Lower leg skin (tissue), 3 donors: ENCODE measurements around the gene VRK1.

ENCODE experiments used
- POLR2A ChIP-seq, 2 donors: fragments of 450-650 bp; IDR thresholded peaks; one replicate each; pipeline ENCODE4 v1.6.1; 2016 to 2017; ENCODE audit warnings: antibody characterized with exemption in 2 of 2, mild to moderate bottlenecking in 1 of 2, moderate library complexity in 1 of 2
- TF ChIP-seq, protein P1 (sequence below), 3 donors: fragments of 450-650 bp; IDR thresholded peaks; one replicate each; pipeline ENCODE4 v1.5.1; 2016; ENCODE audit warnings: antibody characterized with exemption in 3 of 3, mild to moderate bottlenecking in 3 of 3, moderate library complexity in 2 of 3

DNA sequence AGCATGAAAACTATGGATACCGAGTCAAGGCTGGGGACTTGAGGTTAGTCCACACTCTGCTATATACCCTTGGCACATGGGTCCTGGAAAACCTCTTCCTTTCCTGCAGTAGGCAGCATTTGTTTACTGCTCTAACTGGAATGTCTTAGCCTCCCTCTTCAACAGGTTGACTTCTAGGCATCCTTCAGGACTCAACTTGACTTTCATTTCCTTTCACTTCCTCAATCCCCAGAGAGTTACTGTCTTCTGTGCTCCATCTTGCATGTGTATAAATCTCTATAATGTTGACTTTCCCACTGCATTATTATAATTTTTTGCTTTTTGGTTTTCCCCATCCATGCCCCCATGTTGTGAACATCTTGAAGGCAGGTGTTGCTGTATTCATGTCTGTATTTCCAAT lies 107.9 kb downstream of the VRK1 start:
- TF ChIP-seq, protein P1, sequence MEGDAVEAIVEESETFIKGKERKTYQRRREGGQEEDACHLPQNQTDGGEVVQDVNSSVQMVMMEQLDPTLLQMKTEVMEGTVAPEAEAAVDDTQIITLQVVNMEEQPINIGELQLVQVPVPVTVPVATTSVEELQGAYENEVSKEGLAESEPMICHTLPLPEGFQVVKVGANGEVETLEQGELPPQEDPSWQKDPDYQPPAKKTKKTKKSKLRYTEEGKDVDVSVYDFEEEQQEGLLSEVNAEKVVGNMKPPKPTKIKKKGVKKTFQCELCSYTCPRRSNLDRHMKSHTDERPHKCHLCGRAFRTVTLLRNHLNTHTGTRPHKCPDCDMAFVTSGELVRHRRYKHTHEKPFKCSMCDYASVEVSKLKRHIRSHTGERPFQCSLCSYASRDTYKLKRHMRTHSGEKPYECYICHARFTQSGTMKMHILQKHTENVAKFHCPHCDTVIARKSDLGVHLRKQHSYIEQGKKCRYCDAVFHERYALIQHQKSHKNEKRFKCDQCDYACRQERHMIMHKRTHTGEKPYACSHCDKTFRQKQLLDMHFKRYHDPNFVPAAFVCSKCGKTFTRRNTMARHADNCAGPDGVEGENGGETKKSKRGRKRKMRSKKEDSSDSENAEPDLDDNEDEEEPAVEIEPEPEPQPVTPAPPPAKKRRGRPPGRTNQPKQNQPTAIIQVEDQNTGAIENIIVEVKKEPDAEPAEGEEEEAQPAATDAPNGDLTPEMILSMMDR (IDR thresholded peaks at IDR 0.05) = no peak
- TF ChIP-seq POLR2A (IDR thresholded peaks at IDR 0.05) = no peak
